Hematopoietic multipotent progenitor cell treated with erythropoietin and hydrocortisone succinate and interleukin-3 and kit ligand, for 6 days (in vitro differentiated cells): ENCODE data around the gene CAMTA1.
A peak's percentile ranks its signal among the peaks of the same experiment; 100 is the strongest.

Experiments
- DNase-seq: peaks from one replicate; pipeline ENCODE4 v3.0.0-alpha.2; 2015

Gene CAMTA1

DNA sequence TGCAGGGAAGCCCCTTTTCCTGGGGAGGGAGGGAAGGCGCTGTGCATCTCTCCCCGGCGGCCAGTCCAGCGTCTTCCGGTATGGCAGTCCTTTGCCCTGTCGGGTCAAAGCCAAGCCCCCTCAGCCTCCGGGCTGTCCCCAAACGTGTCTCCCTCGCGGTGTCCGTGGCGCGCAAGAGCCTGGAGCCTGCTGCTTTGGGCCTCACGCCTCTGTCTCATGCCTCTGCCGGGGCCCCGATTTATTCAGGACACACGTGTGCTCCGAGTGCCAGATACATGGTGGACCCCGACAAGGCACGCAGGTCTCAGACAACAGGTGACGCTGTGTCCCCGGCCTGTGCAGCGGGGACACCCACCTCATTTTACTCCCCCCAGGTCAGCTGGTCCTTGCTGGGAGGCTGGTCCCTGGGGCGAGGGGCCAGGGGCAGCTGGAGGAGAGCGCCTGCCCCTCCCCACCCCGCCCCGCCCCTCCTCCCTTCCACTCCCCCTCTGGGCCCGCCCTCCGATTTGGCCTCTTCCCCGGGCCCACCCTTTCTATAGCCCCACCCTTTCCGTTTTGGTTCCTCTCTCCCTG, 176.7 kb downstream of the CAMTA1 start:
- DNase-seq, result no peak

DNA sequence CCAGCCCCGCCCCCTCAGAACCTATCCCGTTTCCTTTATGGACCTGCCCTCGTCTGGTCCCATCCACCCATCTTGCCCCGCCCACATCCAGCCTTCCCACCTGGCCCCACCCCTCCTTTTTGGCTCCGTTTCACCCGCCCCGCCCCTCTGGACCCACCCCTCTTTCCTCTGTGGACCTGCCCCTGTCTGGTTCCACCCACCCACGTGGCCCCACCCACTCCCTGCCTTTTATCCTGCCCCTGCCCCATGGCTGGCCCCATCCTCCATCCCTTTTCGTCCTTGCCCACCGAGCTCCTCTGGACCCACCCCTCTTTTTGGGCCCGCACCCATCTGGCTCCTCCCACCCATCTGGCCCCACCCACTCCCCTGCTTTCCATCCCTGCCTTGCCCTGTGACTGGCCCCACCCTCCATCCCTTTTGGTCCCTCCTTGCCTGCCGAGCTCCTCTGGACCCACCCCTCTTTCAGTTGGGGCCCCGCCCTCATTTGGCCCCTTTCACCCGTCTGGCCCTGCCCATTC, 177.3 kb downstream of the CAMTA1 start:
- peak; percentile 64 for DNase-seq

DNA sequence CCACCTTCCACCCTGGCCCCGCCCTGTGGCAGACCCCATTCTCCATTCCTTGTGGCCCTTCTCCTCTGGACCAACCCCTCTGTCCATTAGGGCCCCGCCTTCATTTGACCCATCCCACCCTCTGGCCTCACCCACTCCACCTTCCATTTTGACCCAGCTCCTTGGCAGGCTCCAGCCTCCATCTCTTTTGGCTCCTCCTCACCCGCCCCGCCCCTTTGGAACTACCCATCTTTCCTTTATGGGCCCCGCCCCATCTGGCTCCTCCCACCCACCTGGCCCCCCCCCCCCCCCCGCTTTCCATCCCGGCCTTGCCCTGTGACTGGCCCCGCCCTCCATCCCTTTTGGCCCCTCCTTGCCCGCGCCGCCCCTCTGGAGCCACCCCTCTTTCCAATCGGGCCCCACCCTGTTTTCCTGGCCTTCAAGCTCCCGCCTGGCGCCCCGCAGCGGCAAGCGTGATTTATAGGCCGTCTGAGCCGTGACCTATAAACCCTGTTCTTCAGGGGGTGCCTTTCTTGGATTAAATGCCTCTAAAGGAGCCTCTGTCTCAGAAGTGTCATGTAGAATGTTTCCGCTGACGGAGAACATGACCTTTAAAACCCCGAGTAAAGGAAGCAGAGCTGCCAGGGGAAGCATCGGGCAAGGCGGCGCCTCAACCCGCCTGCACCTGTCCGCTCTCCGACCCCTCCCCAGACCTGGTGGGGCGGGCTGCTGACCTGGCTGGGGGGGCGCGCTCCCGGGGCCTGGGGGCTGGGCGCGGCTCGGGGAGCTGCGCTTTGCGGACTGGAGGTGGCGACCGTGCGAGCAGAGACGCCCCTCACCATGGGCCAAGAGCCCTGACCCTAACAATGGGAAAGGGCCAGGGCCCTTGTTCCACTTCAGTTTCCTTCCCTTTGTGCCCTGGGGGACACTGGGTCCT, 178.0 kb downstream of the CAMTA1 start:
- DNase-seq, result peak; percentile 74

DNA sequence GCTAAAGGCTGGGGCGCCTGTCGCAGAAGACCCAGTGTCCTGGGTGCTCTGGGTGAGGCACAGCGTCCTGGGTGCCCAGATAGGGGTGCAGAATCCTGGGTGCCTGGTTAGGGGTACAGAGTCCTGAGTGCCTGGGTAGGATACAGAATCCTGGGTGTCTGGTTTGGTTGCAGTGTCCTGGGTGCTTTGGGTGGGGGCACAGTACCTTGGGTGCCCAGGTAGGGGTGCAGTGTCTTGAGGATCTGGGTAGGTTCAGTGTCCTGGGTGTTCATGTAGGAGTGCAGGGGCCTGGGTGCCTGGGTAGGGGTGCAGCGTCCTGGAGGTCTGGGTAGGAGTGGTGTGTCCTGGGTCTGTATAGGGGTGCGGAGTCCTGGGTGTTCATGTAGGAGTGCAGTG, 178.7 kb downstream of the CAMTA1 start:
- DNase-seq, result no peak

DNA sequence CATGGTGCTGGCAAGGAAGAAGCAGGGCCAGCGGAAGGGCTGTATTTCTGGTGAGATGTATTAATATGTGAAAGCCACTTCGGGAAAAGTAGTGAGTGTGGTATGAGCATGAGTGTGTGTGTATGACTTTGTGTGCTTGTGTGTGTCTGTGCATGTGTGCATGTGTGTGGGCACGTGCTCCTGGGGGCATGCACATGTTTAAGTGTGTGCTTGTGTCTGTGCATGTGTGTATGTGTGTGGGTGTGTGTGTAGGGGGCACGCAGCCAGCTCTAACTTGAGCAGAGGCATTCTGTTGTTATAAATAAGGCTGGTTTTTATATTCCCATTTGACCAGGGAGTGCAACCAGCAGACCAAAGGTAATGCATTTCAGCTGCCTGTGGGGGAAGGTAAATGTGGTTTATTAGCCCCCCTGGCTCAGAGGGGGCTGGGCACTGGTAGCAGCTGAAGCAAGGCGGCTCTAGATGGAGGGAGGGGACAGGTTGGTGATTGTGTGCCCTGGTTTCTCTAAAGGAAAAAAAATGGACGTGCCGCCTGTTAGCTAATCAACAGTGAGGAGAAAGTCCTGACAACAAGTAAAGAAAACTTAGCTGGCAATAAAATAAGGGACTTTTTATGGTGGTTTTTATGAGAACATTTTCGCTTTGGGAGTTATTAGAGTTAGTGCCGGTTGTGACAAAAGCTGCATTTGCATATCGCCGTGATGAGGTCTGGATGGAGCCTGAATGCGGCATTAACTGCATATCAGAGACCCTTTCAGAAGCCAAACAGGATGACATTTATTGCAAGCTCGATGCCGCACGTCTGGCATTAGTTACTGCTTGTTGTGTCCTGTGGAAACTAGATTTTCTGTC, 180.1 kb downstream of the CAMTA1 start:
- DNase-seq, result no peak

DNA sequence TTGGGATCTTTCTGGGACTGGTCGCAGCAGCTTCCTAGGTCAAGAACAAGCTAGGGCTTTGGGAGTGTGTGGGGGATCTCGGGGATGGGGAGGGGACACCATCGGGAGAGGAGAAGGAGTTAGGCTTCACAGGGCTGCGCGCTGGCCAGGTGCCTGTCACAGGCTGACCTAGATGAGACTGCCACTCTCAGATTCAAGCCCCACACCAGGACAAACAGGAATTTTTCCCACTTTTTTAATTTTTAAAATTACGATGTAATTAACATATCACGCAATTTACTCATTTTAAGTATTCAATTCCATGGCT, 180.6 kb downstream of the CAMTA1 start:
- DNase-seq, result no peak

DNA sequence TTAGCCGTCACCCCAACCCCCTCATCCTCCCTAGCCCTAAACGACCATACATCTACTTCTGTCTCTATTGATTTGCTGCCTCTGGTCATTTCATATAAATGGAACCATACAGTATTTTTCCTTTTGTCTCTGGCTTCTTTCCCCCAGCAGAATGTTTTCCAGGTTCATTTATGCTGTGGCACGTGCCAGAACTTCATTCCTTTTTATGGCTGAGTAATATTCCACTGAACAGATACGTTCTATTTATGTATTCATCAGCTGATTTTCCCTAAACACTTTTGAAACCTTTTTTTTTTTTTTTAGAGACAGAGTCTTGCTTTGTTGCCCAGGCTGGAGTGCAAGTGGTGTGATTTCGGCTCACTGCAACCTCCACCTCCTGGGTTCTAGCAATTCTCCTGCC, 181.1 kb downstream of the CAMTA1 start:
- no peak for DNase-seq

DNA sequence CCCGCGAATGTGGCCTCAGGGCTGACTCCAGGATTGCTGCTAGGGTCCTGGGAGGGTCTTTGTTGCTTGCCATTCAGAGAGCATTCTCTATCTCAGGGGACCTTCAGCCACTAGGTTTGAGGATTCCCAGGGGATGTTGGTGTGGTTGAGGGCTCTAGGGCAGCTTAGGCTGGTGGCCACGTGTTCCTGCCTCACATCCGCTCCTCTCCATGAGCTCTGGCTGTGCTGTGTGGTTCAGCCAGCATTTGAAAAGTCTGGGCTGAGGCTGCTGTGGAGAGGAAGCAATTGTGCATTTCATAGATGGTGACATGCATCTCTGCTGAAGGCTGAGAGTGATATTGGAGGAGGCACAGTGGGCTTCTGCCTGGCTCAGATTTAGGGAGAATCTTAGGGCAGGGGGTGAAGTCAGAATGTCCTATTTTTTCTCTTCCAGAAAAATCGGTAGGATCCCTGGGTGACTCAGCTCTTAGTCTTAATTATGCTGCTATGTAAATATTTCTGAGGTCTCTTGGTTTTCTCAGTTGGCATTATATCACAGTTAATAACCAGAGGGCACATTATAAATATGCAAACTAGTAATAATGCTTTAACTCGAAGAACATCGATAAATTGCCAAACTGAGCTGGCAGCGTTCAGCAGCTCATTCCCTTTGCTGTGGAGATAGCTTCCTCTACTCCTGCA, 182.3 kb downstream of the CAMTA1 start:
- DNase-seq, result no peak

DNA sequence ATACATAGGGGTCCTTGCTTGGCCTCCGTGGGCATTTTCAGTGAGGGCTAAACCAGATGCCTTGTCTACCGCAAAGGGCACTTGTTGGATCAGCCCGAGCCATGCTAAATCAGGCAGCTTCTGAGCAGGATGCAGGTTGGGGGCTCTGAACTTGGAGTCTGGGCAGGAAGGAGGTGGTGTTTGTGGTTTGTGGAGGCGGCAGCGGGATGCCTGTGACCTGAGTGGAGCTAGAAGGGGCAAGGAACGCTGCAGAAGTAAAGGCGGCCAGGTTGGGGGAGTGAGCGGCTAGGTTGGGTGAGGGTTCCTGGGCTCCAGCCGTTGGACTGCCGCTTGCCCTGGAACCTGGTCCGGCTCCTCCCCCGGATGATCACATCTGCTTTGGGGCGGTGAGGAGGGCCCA, 183.9 kb downstream of the CAMTA1 start:
- DNase-seq, result no peak

DNA sequence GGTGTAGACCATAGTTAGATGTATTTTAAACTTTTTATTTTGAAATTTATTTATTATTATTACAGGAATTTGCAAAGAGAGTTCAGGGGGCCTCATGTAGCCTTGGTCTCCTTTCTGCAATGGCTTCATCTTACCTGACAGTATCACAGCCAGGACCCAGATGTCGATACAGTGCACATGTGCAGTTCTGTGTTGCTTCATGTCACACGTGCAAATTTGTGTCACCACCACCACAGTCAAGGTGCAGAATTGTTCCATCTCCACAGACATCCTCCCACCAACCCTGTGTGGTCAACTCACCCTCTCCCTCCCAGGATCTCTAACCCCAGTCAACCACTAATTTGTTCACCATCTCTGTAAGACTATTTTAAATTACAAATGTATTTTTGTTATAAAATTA, 184.5 kb downstream of the CAMTA1 start:
- DNase-seq, result no peak

DNA sequence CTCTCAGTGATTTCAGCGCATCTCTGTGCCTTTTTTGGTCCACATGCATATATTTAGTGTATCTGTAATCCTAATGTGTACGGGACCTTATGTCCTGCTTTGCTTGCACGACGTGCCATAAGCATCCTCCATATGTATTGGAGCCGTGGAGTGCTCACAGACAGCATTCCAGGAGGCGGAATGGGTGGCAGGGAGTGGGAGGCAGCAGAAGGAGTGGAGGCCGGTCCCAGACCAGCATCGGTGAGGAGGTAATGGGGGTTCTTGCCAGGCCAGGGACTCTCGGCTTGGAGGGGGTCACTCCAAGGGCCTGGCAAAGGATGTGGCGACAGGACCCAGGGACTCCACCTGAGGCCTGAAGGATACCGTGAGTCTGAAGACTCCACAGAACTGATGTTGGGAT, 185.0 kb downstream of the CAMTA1 start:
- no peak for DNase-seq

DNA sequence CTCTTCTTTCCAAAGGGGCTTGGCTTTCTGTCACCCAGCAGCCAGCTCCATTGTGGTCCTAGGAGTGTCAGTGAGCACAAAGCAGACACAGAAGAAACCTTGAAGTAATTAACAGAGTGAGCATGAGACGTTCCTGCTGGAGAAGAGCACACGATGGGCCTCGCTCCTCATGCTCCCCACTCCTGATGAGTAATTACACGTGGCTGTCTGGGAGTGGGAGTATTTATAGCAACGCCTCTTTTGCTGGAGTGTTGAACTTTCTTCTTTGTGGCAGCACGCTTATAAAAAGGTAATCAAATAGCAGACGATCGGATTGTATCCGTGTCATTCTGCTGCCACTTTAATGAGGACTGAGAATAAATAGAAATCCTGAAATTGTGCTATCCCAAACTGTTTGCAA, 185.8 kb downstream of the CAMTA1 start:
- DNase-seq, result no peak

DNA sequence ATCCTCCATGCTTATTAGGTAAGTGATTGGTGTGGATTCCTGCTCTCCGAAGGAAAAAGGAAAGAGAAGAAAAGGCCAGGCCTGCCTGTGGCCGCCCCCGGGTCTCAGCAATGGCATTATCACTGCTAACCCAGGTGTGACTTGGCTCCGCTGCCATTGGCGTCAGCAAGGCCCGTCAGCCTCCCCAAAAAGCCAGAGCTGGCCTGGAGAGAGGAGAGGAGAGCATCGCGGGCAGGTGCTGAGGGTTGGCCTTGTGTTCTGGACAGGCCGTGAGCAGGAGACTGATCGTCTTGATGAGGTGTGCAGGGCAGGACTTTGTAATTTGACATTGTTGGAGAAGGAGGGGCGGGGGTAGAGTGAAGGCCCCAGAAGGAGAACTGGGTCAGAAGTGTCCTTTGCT, 186.4 kb downstream of the CAMTA1 start:
- DNase-seq, result no peak

DNA sequence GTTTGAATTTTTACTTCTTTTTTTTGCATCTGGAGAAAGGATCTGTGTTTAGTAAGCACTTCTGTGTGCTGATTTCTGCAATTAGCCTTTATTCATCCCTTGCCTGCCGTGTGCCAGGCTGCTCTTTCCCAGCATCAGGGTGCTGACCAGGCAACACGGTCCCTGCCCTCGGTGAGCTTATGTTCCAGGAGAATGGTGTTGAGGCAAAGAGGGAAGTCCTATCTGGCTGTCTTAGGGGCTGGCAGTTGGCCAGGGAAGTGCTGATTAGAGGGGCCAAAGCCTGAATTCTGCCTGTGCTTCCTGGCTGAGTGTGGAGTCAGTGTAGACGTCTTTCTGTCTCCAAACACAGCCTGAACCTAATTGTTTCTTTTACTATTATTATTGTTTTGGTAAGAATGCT, 187.1 kb downstream of the CAMTA1 start:
- DNase-seq, result peak; percentile 43

DNA sequence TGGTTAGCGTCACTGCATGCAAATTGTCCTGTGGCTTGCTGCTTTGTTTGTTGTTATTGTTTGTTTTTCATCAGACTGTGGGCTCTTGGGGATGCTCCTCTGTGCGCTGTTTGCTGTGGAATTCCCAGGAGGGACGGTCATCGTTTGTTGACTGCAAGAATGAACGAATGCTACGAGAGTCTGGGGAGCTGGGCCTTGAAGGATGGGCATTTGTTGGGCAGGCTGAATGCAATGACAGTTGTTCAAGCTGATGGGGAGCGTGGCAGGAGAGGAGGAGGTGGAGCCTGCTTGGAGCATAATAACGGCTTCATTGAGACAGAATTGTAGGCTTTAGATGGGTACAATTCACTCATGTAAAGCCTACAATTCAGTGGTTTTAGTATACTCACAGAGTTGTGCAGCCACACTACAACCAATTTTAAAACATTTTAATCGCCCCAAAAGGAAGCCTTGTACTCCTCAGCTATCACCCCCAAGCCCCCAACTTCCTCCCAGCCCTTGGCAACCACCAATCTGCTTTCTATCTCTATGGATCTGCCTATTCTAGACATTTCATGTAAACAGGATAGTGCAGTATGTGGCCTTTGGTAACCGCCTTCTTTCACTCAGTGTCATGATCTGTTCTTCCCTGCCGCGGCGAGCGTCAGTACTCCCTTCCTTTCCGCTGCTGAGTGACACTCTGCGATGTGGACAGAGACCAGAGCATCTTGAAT, 190.2 kb downstream of the CAMTA1 start:
- DNase-seq, result no peak

DNA sequence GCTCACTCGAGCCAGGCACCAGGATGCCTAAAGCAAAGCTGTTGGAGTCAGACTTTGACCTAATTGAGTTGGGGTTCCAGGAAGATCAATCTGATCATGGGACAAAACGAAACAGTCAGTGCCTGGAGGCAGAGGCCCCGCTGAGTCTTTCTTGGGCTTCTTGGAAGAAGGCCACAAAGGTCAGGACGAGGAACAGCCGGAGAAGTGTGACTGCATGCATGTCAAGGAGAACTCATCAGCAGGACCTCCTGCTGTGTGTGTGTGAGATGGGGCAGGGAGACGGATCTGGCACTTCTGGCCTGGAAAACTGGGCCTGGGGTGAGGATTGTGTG, 190.8 kb downstream of the CAMTA1 start:
- no peak for DNase-seq

DNA sequence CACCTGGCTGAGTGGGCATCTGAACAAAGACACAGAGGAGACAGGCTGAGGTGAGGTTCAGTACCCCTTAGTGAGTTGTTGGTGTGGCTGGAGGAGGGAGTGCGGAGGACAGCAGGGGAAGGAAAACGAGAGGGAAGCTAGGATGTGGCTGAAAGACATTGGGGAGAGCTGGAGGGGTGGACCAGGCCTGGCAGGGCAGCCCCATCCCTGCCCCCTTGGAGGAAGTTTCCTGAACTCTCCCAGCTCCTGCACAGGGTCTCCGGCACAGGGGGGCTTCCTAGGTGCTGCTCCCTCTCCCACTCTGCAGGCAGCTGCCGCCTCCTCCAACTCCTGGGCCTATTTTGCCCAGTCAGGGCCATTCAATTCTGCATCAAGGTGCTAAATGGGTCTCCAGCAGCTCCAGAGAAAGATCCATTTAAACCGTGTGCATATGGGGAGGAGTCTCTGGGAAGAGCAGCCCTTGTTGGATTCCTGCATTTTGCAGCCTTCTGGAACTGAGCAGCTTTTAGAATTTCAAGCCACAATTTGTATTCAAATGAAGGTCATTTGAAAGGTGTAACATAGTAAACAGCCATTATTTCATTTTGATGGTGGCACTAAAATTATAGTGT, 193.9 kb downstream of the CAMTA1 start:
- no peak for DNase-seq

DNA sequence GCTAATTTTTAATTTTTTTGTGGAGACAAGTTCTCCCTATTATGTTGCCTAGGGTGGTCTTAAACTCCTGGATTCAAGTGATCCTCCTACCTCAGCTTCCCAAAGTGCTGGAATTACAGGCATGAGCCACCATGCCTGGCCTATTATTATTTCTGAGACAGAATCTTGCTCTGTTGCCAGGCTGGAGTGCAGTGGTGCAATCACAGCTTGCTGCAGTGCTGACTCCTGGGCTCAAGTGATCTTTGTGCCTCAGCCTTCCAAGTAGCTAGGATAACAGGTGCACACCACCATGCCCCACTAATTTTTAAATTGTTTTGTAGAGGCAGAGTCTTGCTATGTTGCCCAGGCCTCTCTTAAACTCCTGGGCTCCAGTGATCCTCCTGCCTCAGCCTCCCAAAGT, 196.3 kb downstream of the CAMTA1 start:
- no peak for DNase-seq

DNA sequence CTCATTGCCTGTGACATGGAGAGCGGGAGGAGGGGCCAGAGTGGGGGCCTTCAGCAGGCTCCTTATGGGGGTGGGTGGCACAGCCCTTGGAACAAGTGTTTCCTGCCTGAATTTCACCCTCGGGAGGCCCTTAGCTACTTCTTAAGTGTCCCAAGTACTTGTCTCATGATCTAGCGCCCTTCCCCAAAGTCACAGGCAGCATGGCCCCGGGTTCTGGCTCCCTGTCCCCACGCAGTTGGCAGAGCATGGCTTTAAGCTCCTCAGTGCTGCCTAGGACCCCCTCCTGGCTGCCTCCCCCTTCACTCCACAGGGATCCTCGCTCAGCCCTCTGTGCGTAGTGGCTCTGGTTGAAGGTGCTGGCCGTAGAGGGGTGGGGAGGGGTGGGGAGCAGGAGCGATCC, 197.2 kb downstream of the CAMTA1 start:
- DNase-seq, result no peak

DNA sequence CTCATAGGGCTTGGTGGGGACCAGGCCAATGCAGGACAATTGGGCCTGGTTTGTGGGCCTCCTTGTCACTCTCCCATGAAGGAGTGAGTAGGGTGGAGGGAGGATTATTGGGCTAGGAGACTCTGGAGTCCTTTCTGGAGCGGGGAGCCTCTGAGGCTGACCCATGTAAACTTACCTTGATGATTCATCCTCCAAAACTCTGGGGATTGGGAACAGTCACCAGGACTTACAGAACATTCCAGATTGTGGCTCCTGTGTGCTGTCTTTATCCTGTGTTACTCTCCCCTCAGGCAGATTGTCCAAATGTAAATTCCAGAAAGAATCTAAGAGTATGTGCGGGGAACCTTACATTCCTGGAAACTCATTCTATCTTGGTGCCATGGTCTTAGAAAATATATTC, 197.6 kb downstream of the CAMTA1 start:
- DNase-seq, result no peak

DNA sequence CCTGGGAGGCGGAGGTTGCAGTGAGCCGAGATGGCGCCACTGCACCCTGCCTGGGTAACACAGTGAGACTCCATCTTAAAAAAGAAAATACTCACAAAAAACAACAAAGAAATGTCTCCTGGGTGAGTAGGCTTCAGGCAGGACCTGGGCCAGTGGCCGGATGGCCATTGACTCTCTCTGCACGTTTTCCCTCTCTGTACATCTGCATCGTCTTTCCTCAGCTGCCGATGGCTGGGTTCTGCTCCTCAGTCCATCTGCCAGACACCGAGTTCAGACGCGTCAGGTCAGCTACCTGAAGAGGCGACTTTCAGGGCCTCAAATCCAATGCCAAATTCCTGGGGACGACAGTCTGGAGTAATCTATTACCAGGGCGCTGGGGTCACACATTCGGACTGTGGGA, 199.3 kb downstream of the CAMTA1 start:
- no peak for DNase-seq

DNA sequence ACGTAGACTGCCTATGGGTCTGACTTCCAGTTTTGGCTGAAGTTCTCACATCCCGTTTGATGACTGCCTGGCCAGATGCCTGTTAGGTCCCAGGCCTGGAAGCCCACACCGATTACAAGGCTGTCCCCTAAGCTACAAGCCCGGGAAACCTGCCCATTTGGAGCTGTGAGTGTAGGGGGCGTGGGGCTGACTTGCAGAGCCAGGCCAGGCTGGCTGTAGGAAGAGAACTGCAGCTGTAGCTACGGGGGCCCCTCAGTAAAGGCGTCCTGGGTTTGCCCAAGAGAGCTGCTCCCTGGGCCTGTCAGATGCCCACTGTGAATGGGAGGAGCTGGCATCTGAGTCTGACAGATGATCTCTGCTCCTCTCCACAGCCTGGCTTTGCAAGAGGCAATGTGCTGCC, 199.7 kb downstream of the CAMTA1 start:
- no peak for DNase-seq
